Dermis blood vessel endothelial cell (primary cell): ENCODE results near the gene WDR27. TPM values are rescaled to one million over a fixed set of nuclear protein-coding genes. Genes with fewer than 3 reads are reported as not detected.
A peak's percentile ranks its signal among the peaks of the same experiment; 100 is the strongest.
"Not testable (repeated sequence)": the region's sequence is repeated elsewhere in the genome, so short reads cannot be mapped to it uniquely, and the experiment has no call there.

Experiments
- DNase-seq: peaks from one replicate; pipeline ENCODE4 v3.0.0; 2010
- total RNA-seq: library from RNA; depleted of rRNA; stranded (reverse); fragments of >200 nt; gene quantifications from 2 replicates; pipeline ENCODE4 v1.2.3, GENCODE V29; 2014

The WDR27 gene
- total RNA-seq, 1 donor from 2014 or later: 39.5 TPM

DNA sequence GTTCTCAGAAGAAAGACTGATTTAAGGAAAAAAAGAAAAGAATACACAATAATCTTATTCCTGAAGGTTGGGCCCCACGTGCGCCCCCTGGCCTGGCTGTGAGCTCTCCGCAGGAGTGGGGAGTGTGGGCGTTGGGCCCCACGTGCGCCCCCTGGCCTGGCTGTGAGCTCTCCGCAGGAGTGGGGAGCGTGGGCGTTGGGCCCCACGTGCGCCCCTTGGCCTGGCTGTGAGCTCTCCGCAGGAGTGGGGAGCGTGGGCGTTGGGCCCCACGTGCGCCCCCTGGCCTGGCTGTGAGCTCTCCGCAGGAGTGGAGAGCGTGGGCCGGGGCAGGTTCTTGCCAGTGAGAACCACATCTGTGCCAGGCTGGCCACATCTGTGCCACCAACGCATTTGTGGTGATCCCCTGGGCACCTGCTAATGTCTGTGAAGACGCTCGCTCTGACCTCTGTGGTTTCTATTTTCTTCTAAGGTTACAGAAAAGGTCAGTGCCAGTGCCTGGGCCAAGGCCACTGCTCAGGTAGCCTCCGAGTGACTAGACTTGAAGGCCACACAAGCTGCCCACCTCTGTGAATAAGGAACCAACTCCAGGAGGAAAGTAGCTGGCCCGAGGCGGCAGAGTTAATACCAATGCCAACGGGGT, 41.0 kb downstream of the WDR27 start:
- DNase-seq: no peak

GRCh38 chr6:169659820-169660610, 41.8 kb downstream of the WDR27 start:
- no peak for DNase-seq

GRCh38 chr6:169657284-169657610, 44.6 kb downstream of the WDR27 start:
- no peak for DNase-seq

- DNase-seq: no peak
Observed at GRCh38 chr6:169656546-169657283, 45.1 kb downstream of the WDR27 start.

- DNase-seq: peak; percentile 85
Observed at GRCh38 chr6:169654598-169655391, 47.0 kb downstream of the WDR27 start.

DNA sequence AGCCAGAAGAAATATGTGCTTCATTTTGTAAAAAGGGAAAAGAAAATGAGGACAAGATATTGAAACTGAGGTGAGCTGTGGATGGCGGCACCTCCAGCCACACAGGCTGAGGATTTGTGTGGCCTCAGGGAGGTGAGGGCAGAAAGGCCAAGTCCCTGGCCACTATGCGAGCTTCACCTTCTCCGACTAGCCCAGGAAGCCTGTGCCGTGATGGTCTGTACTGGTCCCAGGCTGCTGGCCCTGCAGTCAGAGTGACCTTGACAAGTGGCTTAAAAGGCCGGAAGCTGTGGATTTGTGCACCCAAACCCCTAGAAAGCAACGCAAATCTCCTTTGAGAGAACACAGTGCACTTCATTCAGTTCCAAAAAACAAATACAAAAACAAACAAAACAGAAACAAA, 48.1 kb downstream of the WDR27 start:
- DNase-seq: no peak

DNA sequence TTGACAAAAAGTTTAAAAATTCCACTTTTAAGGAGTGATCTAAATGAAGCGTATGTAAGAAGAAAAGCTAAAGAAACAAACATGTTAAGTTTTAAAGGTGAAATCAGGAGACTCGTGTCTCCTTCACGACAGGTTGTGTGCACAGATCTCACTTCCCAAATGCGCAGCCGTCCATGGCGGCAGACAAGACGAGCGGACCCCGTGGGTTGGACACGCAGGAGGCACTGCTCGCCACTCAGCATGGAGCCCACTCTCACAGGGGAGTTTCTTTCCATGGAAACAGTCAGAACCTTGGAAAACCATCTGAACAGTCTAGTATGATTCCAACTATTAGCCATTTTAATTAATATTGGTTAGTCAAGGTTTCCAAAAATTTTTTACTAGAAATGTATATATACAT, 48.9 kb downstream of the WDR27 start:
- DNase-seq: no peak

DNA sequence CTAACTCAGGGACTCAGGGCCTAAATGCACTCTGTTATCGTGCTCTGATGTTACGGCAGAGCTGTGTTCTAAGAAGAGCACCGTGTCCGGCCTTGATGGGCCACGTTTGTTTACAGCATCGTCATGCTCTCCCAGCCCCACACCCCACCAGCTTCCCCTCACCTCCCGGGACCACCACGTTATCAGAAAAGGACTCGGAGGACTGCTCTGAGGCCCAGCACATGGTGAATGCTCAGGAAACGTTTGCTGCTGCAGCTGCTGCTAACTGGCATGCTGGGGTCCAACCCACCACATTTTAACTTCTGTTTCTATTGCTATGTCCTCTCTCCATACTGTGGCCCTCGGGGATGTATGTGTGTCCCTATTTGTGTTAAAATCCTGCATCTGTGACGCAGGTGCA, 50.3 kb downstream of the WDR27 start:
- no peak for DNase-seq

DNA sequence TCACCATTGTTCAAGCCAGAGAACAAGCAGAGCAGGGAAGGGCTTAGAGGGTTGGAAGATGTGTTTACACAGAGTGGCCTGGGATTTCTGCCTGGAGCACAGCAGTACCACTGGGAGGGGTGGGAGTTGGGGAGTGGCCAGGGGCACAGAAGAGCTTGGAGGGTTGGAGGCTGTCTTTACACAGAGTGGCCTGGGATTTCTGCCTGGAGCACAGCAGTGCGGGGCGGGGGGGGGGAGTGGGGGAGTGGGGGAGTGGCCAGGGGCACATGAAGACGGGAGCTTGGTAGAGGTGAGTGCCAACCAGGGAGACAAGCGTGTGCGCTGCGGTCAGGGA, 50.9 kb downstream of the WDR27 start:
- no peak for DNase-seq

- DNase-seq: no peak
Observed at GRCh38 chr6:169650241-169650958, 51.4 kb downstream of the WDR27 start.

DNA sequence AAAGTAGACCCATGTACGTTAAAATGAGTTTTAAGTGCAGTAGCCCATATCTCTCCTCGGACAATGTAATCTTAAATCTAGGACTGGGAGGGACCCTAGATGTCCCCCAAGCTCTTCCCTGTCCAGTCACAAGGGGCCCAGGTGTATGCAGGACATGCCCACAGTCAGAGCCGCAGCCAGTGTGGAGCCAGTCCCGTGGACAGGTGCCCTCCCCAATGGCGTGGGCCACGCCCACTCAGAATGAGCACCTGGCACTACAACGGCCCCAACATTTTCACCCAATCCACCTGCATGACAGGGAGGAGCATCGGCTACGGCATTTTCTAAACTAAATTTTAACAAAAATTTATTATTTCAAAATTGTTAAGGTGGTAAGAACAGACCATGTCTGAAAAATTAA, 53.2 kb downstream of the WDR27 start:
- DNase-seq: no peak

DNA sequence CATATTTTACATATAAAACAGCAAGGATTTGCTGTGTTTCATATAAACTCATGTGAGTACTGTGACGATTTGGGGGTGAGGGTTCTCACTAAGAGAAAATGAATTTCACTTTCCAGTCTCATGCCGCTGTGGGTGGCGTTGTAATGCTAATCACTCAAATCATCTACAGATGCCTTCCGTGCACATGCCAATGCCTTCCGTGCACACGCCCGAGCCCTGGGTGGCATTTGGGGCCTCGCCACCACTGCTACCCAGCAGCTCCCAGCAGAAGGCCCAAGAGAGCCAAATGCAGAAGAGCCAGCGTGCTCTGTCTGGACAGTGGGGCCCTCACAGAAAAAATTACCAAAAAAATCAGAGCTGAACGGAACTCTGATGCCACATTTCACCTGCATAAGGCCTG, 53.7 kb downstream of the WDR27 start:
- DNase-seq: no peak

DNA sequence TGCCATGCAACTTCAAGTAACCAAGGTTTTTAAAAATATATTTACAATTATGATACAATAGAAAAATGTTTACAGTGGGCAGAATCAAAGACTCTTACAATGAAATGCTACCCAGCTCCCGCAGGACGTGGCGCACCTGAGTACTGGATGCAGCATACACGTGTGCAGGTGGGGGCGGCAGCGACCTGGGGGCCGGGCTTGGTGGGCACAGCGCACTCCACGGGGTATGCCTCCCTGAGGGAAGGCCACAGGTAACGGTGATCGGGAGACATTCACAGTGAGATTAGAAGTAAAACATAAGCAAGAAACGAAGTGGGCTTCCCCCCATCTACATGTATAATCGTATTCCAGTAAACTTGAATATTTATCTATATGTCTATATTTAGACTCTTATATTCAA, 54.2 kb downstream of the WDR27 start:
- no peak for DNase-seq

DNA sequence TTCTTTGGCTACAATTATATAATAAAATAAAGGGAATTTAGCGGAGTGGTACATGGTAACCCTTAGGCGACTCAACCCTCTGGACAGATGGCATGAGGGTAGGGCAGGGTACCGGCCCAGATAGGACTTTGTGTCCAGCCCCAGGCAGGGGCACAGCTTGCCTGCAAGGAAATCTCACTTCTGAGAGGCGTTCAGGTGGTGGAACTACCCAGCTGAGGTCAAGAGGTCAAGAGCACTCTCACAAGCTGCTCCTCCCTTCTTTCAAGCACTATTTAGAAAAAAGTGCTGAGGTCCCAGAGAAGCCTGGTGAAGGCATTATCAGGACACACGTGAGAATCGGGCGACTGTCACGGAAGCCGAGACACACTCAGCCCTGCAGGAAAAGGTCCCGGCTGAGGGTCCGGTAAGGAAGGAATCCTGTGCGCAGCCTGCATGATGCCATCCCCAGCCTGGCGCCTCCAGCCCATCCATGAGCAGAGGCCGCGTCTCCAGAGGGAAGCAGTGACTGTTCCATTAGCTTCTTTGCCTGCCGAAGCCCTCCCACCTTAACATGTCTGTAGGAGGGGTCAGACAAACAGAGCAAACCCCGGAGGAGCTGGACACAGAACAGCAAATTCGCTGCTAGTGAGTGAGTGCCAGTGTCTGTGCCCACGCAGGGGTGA, 54.8 kb downstream of the WDR27 start:
- DNase-seq: no peak

- DNase-seq: not testable (repeated sequence)
Observed at GRCh38 chr6:169645459-169645858, 56.4 kb downstream of the WDR27 start.

GRCh38 chr6:169643521-169643920, 58.3 kb downstream of the WDR27 start:
- DNase-seq: no peak

DNA sequence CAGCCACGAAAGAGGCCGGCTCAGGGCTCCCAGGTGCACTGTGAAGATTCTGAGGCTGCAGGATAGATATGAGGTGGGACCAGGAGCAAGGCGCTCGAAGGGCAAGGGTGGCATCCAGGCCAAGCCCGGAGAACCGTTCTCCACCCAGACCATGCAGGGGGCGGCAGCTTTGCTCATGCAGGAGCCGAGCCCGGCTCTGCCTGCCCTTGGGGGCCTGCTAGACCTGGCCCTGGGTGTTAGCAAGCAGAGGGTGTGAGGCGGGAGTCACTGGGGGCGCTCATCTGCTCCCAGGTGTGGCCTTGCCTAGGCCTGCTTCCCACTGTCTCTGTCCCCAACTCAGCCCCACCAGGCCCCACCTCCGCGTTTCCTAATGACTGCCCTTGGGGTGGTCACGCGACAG, 59.4 kb downstream of the WDR27 start:
- no peak for DNase-seq

DNA sequence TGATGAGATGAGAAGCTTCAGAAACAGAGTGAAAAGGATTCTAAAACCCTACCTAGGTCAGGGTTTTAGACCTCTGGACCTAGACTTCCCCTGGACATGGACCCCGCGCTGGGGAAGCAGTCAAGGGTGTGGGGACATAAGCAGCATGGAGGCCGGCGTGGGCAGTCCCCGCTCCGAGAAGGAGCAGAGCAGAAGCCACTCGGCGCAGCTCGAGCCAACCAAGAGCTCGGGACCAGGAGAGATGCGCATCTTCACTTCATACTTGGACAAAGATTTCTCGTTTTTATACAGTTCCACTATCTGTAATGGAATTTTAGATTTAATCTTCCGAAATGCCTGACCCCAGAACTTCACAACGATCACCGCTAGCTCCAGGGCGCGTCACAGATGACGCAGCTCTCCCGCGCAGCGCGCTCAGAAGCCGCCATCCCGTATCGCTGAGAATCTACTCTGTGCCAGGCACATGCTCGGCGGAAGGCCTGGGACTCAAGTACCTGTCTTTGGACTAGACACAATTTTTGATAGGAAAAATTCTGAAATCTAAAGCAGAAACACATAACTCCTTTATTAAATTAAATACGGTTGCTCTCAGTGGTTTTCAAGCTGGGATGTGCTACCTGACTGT, 60.3 kb downstream of the WDR27 start:
- DNase-seq: no peak

DNA sequence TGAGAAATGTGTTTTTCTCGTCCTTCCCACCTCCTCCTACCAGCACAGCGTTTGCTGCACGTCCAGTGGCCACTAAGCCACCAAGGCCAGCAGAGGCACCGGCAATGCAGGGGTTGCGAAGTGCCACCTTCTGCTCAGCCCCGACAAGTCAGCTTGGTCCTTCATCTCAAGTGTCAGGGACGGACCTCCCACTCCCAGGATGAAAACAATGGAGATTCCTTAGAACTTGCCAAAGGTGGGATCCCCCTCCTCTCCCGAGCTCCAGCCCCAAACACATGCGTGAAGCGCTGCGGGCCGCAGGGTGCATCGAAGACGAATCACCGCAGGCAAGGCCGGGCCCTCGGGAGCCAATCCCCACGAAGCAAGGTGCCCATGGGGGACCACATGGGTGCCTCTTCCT, 60.8 kb downstream of the WDR27 start:
- no peak for DNase-seq

- no peak for DNase-seq
Observed at GRCh38 chr6:169640351-169640852, 61.4 kb downstream of the WDR27 start.

- DNase-seq: no peak
Observed at GRCh38 chr6:169639653-169640278, 62.1 kb downstream of the WDR27 start.
